IPS DF 19.7 (cell line): ENCODE data around the gene MYO1A.

Experiments
- DNase-seq: peaks from one replicate; pipeline ENCODE4 v3.0.0-alpha.2; 2013; ENCODE audit warnings: low read depth, low spot score

The MYO1A gene

DNA sequence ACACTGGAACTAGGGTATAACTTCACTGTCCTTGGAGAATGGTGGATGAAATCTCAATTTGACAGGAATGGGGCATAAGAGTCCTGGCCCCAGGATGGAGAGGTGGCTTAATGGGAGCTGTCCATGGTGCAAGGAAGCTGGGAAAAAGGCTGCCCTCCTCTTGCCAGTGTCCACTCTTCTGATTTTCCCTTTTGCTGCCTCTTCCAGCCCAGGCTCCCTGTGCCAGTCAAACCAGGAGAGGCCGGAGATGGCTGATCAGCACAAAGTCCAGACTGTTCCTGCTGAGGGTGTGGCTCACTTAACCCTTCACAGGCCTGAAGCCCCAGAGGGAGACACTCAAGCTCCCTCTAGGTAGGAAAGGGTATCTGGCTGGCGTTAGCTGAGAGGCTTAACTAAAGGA is at the start of gene MYO1A:
Gene MYO1A, minus strand, starts transcription at position 240 of the 400 bp plus-strand sequence. CDS start 1,806 bp downstream, outside the sequence.
- DNase-seq, result no peak

DNA sequence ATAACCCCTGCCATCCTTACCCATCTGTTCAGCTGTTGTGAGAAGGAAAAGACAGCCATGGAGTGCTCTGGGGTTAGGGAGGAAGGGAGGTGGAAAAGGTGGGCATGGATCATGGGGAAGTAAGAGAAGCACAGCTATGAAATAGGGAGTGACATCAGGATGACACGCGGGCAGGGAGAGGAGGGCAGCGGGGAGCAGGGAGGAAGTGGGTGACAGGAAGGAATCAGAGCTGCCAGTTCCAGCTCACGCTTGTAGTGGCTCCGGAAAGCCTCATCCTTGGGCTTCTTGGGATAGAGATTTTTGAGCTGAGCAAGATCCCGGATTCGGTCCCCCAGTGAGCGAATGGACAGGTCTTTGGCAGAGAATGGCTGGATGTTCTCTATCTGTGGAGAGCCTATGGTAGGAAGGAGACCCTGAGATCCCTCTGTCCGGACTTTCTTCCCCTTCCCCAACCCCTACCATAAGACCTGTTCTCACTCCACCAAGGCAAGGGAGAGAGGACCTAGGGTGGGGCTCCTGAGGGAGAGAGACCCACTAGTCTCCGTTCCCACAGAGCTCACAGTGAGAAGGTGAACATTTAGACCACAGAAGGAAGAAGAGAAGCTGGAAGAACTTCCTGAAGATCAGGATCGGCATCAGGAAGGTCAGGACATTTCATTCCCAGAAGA is 49.3 kb upstream of the MYO1A start:
- DNase-seq, result no peak

DNA sequence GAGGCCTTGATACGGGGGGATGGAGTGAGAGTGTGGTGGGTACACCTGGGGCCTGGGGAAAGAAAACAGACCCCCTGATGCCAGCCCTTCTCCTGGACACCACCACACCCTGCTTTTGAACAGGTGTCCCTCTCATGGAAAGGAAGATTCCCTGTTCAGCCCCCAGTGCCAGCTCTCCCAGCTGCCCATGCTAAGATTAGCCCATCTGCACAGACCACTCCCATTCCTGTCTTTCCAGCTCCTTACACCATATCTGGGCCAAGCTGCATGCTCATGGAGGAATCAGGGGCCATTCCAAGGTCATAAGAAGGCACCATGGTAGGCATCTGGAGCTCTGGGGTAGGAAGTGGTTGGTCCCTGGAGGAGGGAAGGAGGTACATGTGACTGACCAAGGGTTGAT is 48.6 kb upstream of the MYO1A start:
- DNase-seq, result no peak

DNA sequence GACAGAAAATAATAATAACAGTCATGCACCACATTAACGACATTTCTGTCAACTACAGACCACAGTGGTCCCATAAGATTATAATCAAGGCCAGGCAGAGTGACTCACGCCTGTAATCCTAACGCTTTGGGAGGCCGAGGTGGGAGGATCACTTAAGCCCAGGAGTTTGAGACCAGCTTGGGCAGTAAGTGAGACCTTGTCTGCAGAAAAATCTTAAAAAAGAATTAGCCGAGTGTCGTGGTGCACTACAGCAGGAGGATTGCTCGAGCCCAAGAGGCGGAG is 47.6 kb upstream of the MYO1A start:
- no peak for DNase-seq

DNA sequence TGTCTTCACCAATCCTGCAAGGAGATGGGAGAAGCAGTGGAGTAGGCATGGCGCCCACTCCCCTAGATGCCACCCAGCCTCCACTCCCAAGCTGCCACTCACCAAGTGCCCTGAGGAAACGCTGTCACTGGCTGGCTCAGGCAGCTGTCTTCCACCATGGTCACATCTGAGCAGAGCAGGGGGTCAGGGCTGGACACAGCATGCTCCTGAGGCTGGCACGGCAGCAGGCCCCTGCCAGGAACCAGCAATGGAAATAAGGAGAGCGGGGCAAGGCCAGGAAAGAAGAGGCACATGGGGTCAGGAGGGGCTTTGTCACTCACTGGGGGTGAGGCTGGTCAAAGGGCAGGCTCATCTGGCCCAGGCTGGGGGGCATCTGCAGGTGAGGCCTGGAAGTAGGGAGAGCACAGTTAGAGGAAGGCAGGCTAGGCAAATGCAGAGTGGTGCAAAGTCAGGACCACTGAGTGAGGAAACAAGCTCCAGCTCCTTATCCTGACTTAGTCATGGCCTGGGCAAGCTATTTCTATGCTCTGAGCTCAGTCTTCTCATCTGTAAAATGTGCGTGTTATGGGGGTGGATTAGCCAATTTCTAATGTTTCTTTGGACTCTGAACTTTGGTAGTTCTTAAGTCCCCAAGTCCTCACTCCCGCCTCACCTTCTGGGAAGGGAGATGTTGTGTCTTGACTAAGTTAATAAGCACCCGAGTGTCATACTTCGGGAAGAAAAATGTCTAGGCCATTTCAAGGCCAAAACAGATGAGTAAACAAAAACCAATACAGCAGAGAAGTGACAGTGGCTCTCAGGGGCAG is 47.0 kb upstream of the MYO1A start:
- no peak for DNase-seq

DNA sequence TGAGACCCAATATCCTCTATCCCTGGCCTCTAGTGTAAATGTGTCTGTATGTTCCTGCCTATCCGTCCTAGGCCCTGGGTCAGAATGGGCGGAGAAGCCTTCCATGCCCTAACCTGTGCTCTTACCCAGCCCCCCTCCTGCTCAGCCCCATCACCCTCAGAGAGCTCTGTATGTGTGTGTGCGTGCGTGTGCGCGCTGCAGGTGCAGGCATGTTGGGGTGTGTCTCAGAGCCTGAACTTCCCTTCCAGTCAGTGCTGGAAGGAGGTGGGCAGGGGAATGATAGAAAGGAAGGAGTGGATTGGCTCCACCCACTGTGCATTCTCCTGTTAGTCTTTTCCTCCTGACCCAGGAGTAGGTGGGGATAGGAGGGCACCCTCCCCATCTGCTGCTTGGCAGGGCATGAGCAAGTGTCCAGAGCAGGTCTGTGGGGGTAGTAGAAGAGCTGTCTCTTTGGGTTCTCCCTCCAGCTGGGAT is 46.2 kb upstream of the MYO1A start:
- no peak for DNase-seq

DNA sequence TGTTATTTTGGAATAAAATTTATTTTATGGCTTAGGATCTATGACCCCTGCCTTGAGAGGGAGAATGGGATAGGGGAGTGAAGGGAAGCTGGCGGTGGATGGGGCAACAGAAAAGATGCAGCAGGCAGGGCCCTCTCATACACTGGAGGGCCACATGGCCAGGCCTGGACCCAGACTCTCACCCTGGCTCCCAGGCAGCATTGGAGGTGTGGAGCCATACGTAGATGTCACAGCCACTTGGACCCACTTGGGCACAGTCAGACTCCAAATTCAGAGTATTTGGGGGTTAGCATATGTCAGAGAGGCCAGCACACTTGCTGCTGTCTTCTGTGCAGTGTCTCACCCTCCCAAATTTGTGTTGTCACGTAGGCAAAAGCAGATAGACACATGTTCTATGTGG is 45.5 kb upstream of the MYO1A start:
- no peak for DNase-seq

DNA sequence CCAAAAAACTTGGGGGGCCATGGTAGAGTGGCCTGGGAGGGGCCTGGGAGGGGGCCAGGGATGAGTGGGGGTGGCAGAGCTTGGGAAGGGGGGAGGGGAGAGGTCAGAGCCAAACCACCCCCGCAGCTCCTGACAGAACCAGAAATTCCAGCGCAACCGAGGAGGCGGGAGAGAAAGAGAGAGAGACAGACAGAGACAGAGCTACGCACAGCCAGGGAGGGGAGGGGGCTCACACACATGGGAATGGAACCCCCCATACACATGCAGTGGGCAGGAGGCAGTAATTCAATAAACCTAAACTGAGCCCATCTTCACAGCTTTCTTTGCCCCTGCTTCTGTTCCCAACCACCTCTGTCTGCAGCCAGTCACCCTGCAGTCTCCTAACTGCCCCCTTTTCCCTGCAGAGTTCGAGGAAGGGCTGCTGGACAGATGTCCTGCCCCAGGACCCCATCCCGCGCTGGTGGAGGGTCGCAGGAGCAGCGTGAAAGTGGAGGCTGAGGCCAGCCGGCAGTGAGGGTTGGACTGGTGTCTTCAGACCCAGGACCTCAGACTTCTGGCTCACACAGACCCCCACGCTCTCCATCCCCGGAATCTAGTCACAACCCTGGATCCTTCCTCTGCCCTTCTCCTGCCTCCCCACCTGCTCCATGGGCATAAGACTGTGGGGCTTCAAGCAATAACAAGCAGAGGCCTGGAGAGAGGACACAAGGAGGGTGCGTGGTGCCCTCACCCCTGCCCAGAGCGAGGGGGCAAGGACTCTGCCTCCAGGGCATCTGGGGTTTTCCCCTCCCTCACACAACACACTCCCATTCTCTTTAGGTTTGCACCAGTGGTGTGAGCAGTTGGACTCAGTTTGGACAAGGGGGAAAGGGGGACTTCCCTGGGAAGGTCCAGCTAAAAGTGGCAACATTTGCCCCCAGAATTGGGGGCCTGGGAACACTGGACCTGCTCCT is 44.6 kb upstream of the MYO1A start:
- DNase-seq, result no peak

DNA sequence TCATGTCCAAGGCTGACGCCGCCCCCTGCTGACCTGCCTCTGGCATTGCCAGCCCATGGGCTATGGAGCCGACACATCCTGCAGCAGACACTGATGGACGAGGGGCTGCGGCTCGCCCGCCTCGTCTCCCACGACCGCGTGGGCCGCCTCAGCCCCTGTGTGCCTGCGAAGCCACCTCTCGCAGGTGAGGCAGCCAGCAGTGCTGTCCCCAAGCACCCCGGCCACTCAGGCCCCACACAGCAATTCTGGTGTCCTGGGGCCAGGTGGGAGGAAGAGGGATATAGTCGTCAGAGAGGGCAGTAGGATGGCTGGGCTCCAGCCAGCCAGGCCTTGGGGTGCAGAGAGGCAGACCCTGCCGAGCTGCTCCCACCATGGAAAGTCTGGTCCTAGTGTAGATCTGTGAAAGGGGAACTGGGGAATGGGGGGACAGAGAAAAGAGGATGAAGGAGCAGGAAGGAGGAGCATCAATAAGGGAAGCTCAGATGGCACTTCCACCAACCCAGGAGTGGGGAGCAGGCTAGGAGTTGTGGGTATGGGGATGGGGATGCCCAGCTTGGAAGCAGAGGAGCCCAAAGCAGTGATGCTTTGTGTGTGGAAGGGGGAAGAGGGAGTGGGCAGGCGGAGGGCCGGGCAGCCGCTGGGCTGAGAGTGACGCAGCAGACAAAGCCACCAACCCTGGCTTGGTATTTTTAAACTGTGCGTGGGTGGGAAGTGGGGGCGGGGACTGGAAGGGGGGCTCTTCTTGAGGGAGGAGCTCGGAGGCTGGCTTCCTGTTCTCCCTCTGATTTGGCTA is 43.7 kb upstream of the MYO1A start:
- DNase-seq, result no peak

DNA sequence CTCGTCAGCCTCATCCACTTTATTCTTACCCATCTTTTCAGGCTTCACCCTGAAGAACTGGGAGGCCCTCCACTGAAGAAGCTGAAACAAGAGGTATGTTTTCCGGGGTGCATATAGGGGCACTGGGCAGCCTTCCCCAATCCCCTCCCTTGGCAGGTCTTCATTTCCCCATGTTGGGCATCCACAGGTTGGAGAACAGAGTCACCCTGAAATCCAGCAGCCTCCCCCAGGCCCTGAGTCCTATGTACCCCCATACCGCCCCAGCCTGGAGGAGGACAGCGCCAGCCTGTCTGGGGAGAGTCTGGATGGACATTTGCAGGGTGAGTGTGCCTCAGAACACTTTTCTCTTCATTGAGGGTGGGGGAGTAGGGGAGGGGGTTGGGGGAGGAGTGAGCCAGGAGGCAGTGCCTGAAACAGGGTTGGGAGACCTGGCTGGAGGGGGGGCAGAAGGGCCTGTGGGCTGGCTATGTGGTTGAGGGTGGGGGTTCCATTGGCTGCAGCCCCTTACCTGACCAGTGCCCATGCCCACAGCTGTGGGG is 43.0 kb upstream of the MYO1A start:
- no peak for DNase-seq

DNA sequence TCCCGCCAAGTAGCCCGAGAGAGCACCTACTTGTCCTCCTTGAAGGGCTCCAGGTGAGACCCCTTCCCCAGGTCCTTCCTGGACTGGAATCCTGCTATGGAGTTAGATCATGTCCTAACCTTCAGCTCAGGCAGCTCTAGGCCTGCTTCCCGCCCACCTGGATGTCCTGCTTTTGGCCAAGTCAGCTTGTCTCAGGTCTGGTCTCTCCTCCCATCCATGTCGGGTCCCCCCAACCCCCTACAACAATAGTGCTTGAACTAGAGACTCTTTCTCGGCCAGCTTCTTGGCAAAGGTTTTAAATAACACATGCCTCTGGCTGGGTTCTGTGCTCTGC is 42.6 kb upstream of the MYO1A start:
- DNase-seq, result no peak

DNA sequence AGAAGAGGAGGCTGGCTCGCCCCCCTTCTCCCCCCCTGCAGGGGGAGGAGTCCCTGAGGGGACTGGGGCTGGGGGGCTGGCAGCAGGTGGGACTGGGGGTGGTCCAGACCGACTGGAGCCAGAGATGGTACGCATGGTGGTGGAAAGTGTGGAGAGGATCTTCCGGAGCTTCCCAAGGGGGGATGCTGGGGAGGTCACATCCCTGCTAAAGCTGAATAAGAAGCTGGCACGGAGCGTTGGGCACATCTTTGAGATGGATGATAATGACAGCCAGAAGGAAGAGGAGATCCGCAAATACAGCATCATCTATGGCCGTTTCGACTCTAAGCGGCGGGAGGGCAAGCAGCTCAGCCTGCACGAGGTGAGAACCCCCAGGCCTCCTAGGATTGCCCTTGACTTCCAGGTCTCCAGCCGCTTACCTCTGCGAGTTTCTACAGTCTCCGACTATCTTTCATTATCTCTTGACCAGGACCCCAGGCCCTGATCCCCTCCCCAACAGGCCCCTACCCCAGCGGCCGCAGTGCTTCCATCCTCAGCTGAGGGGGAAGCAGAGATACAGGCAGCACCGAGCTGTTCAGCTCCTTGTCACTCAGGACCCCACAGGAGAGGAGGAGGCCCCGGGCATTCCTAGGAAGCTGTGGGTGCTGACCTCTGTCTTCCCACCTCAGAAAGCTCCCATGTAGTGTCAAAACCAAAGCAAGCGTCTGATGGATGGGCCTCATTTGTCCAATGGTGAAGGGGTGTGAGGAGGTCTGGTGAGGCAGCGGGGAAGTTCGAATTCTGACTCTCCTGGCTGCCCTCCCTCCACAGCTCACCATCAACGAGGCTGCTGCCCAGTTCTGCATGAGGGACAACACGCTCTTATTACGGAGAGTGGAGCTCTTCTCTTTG is 42.0 kb upstream of the MYO1A start:
- DNase-seq, result no peak

DNA sequence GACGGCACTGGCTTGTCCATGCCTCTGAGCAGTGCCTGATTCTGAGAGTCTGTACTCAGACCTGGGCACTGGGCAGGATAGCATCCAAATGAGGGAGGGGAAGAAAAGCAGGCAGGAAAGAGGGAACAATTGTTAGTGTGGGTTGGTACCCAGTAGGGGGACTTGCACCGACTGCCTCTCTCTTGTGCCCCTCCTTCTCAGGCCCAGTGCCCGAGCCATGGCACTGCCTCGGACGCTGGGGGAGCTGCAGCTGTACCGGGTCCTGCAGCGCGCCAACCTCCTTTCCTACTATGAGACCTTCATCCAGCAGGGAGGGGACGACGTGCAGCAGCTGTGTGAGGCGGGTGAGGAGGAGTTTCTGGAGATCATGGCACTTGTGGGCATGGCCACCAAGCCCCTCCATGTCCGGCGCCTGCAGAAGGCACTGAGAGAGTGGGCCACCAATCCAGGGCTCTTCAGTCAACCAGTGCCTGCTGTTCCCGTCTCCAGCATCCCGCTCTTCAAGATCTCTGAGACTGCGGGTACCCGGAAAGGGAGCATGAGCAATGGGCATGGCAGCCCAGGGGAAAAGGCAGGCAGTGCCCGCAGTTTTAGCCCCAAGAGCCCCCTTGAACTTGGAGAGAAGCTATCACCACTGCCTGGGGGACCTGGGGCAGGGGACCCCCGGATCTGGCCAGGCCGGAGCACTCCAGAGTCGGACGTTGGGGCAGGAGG is 41.2 kb upstream of the MYO1A start:
- DNase-seq, result no peak

DNA sequence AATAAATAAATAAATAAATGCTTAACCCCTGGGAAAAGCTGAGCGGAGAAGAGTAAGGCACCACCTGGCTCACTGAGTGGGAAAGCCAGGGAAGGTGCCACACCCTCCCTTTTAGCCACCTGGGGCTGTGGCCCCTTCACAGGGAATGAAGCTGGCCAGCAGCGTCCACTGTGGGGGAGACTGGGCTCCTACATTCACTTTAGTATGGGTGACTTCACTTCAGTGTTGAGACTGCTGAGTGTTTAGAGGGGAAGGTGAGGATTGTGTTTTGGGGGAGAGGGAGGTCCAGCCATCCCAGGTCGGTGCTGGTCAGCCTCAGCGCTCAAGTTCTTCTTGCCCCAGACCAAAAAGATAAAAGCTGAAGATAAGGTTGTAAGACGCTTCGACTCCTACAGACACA is 40.6 kb upstream of the MYO1A start:
- DNase-seq, result no peak

DNA sequence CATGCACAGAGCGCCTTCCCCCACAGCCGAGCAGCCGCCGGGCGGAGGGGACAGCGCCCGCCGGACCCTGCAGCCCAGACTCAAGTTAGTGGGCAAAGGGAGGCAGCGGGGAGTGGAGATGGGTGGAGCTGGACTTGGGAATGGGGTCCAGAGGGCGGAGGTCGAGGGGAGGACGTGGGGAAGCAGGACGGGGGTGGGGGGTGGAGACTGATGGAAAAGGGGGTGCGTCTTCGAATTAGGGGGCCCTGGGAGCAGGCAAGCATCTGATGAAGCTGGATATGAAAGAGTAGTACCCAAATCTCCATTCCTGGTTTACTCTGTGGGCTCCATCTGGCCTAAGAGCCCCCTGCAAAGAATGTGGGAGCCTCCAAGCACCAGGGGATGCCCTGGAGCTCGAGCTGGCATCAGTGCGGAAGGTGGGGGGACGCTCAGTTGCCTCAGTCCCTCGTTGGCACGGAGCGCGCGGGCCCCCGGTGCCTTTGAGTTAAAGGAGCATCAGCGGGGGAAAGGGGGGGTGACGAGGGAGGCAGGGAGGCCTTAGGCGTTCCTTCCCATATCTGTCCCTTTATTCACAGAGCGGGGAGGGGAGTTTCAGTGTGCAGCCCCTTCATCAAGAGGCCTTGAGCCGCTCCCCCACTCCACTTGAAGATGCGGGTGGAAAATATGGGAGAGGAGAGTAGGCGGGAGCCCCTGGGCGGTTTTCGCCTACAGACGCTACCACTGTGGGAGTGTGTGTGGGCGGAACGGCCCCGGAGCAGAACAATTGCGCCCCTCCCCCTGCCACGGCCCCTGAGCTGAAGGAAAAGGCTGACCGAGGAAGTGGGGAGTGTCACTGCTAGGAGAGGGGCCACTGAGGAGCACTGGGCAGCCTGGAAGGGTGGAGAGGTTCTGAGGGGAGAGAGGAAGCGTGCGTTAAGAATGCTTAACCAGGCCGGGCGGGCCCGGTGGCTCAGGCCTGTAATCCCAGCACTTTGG is 39.6 kb upstream of the MYO1A start:
- no peak for DNase-seq

DNA sequence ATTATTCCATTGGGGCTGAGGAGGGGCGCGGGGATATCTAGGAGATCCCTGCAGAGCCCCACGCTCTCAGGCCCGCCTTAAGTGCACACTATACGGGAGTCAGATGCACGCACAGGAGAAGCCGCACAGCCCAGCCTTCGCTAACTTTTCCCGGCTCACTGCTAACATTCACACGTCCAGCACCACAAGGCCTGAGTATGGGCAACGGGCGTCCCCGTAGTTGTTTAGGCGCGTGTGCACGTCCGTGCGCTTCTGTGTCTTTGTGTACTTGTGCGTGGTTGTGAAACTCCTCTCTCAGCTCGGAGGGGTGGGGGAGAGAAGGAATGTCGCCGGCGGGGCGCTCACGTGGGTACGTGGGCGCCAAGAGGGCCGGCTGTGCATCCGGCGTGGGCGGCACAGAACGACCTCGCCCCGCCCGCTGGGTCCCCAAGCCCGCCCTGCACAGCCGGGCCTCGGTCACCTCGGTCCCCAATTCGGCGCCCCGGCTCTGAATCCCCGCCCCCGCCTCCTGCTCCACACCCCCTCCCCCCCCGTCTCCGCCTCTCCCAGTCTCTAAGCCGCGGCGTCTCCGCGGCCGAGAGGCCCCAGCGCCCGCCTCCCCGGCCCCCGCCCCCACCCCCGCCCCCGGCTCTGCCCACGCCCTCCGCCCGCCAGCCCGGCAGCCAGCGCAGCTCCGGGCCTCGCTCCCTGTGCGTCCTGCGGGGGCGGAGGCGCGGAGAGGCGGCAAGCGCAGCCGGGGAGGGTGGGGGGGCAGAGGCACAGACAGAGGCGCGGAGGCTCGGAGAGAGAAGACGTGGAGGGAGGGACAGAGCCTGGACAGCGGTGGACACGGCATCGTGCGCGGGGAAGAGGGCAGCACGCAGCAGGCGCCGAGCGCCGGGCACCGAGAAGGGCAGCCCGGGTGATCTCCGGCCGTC is 38.7 kb upstream of the MYO1A start, which contains the start of gene NAB2:
Gene NAB2, plus strand, starts transcription at position 761 of the 917 bp plus-strand sequence. CDS start 158 bp downstream, outside the sequence.
- no peak for DNase-seq

DNA sequence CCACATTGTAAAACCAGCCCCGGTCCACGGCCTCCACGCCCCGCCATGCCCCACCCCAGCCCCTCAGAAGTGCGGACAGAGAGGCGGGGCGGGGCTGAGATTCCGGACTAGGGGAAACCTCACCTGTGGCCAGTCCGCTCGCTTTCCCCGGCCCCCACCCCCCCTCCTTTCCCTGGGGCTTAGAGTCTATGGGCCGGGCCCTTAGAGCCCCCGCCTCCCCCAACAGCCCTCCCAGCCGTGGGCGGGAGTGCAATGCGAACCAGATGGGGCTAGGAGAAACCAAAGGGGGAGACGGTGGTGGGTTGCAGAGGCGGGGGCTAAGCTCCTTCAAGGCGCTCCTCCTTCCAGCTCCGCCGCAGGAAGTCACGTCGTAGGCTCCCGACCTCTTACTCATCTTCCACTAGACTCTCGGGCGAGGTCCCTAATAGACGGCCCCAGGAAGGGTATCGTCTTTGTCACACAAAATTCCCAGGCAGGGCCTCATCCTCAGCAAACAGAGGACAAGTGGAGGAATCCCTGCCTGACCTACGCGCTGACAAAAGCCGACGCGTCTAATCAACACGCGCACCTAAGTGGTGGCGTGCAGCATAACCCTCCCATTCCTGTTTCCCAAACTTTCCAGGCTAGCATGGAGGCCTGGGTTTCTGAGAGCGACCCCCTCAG is 37.9 kb upstream of the MYO1A start:
- no peak for DNase-seq
